ENCODE measurements around the gene FRMD6.

- TF ChIP-seq CTCF (IDR thresholded peaks at IDR 0.05) (peak; percentile 20), EZH2 (IDR thresholded peaks at IDR 0.05) (no peak), EZH2phosphoT487 (IDR thresholded peaks at IDR 0.05) (no peak)
These were observed 87.0 kb downstream of the FRMD6 start for GRCh38 chr14:51738754-51739153.

All from neural progenitor cell (in vitro differentiated cells).